Thymus (tissue), 11 donors: ENCODE data around the gene MAFG. TPM values are rescaled to one million over a fixed set of nuclear protein-coding genes. Genes with fewer than 3 reads are reported as not detected.

Experiments
- DNase-seq, 9 donors: peaks; one replicate each; pipeline ENCODE4 v3.0.0-alpha.2; 2013; ENCODE audit warnings: low spot score in 9 of 9, low read depth in 6 of 9, missing footprints in 1 of 9
- H3K27ac ChIP-seq, 2 donors: one replicate each; pipeline ENCODE4 v1.5.1; 2013; ENCODE audit warnings: control low read depth in 1 of 2, low read depth in 1 of 2, low read length in 1 of 2, mild to moderate bottlenecking in 1 of 2, moderate library complexity in 1 of 2
- H3K27me3 ChIP-seq, 2 donors: one replicate each; pipeline ENCODE4 v1.5.1; 2013; ENCODE audit warnings: low read length in 1 of 2; ENCODE audit not compliant: control insufficient read depth in 2 of 2, insufficient read depth in 1 of 2
- H3K36me3 ChIP-seq, 2 donors: one replicate each; pipeline ENCODE4 v1.5.1; 2013; ENCODE audit warnings: low read length in 1 of 2, mild to moderate bottlenecking in 1 of 2, moderate library complexity in 1 of 2; ENCODE audit not compliant: control insufficient read depth in 2 of 2, insufficient read depth in 2 of 2
- H3K4me1 ChIP-seq, 2 donors: one replicate each; pipeline ENCODE4 v1.5.1; 2013; ENCODE audit warnings: low read length in 2 of 2; ENCODE audit not compliant: control insufficient read depth in 2 of 2, insufficient read depth in 2 of 2
- H3K4me3 ChIP-seq, 2 donors: one replicate each; pipeline ENCODE4 v1.5.1; 2013; ENCODE audit warnings: low read length in 2 of 2, control low read depth in 1 of 2, mild to moderate bottlenecking in 1 of 2
- H3K9me3 ChIP-seq, 2 donors: one replicate each; pipeline ENCODE4 v1.5.1; 2013; ENCODE audit warnings: low read length in 1 of 2, mild to moderate bottlenecking in 1 of 2; ENCODE audit not compliant: control insufficient read depth in 2 of 2, insufficient read depth in 1 of 2
- WGBS: extraction: QIAGEN DNeasy Blood & Tissue Kit; methylation state at CpG from one replicate; pipeline ENCODE4 v1.1.7; 2013; 5-methylcytosine and 5-hydroxymethylcytosine counted together
- polyA plus RNA-seq: library from polyadenylated mRNA; stranded (reverse); fragments of 200-250 nt; gene quantifications from one replicate; pipeline ENCODE4 v1.2.3, GENCODE V29; 2013
- total RNA-seq: library from RNA; stranded (reverse); fragments of 120-200 nt; gene quantifications from one replicate; pipeline ENCODE4 v1.2.4, GENCODE V29; 2013
- donor health status: healthy.

MAFG gene
- total and polyA plus RNA-seq, 2 donors, result 6.0 to 7.3 TPM

DNA sequence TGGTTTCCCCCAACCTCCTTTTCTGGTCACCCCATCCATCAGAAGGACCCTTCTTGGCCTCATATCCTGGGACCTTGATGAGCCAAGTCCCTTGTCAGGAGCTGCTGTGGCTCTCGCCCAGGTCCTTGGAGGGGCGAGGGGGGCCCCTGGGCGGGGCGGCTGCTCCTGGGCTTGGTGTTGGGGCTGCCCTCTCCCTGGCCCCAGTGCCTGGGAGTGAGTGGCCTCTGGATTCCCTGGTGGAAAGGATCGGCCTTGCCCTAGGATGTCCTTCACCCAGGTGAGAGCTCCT is 39.7 kb upstream of the MAFG start:
- Histone ChIP-seq H3K4me1 (peaks cover 23 to 40% of the 10 kb centered on the region in 2 donors), H3K4me3 (peak overlapping the region; percentile 47 to 49), H3K27me3 (peaks cover 23 to 55% of the 10 kb centered on the region in 2 donors), H3K9me3 (no peaks in the 10 kb centered on the region), H3K36me3 (no peaks in the 10 kb centered on the region), H3K27ac (no peak overlapping the region)
- 24% methylated on average over 5 of the region's 5 CpGs for WGBS
- DNase-seq, result no peak

DNA sequence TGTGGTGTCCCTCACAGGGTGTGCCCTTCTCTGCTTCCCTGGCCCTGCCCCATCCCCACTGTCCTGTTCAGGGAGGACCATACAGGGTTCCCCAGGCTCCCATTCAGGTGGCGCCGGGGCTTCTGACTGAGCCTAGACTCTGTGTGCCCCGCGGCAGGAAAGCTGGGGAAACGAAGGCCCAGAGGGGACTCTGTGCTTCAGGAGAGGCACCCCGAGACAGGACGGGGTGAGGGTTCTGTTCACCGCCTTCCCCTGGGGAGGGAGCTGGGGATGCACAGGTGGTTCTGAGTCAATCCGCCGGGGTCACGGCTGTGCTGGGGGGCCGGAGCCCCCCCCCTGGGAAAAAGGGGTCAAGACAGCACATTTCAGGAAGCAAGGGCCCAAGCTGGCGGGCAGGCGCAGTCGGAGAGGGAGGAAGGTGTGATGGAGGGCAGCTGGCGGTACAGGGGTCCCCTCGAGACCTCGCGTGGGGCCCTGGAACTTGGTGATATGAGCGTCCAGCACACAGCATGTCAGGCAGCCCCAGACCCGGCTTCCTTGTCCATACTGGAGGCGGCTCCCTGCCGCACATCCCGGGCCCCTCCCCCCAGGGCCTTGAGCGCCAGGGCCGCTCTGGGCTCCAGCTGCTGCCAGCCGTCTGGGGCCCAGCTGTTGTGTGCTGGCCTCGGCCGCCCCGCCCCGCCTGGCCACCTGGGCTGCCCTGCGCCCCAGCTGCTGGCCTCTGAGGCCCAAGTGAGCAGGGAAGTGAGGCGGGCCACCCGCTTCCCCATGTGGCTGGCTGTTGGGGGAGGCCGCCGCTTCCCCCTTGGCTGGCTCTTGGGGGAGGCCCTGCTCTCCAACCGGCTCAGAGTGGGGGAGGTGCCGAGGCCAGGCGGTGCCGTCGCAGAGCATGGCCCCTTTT is 39.1 kb upstream of the MAFG start:
- H3K4me3 ChIP-seq, result peak overlapping the region in 1 of 2 donors; percentile 49

DNA sequence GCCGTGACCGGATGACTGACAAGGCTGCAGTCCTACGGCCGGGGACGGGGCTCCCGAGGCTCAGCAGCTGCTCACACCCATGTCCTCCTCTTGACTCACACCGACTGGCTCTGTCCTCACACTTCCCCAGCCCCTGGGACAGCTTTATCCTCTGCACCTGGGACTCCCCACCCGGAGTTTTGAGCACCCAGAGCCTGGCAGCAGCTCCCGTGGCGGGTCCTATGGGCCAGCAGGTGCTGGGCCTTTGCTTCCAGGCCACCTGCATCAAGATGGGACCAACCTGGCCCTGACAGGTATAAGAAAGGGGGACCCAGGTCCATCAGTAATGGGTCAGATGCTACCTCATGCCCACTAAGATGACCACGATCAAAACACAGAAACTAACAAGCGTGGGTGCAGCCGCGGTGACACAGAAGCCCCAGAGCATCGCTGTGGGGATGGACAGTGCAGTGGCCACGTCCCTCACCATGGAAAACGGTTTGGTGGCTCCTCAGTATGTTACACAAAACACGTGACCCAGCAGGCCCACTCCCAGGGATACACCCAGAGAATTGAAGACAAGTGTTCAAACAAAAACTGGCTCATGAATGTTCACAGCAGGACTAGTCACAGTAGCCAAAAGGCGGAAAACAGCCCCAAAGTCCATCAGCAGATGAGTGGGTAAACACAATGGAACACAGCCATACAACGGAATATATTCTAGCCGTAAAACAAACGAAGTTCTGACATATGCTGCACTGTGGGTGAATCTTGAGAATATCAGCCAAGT is 36.7 kb upstream of the MAFG start:
- Histone ChIP-seq H3K9me3 (no peaks in the 10 kb centered on the region), H3K36me3 (no peaks in the 10 kb centered on the region), H3K27ac (no peak overlapping the region), H3K27me3 (peaks cover 52 to 76% of the 10 kb centered on the region in 2 donors), H3K4me3 (no peak overlapping the region), H3K4me1 (peaks cover 35 to 40% of the 10 kb centered on the region in 2 donors)
- 92% methylated on average over 22 of the region's 22 CpGs for WGBS
- no peak for DNase-seq

More for the DNA sequence above, 39.1 kb upstream of the MAFG start:
- peak overlapping the region in 1 of 2 donors; percentile 18 for H3K27ac ChIP-seq
- H3K9me3 ChIP-seq, result no peaks in the 10 kb centered on the region
- H3K36me3 ChIP-seq, result no peaks in the 10 kb centered on the region
- H3K4me1 ChIP-seq, result peaks cover 23 to 40% of the 10 kb centered on the region in 2 donors
- peak in 4 of 9 donors; percentile 36 to 75 (median 49) for DNase-seq
- peaks cover 29 to 59% of the 10 kb centered on the region in 2 donors for H3K27me3 ChIP-seq
- WGBS, result 28% methylated on average over 41 of the region's 41 CpGs

DNA sequence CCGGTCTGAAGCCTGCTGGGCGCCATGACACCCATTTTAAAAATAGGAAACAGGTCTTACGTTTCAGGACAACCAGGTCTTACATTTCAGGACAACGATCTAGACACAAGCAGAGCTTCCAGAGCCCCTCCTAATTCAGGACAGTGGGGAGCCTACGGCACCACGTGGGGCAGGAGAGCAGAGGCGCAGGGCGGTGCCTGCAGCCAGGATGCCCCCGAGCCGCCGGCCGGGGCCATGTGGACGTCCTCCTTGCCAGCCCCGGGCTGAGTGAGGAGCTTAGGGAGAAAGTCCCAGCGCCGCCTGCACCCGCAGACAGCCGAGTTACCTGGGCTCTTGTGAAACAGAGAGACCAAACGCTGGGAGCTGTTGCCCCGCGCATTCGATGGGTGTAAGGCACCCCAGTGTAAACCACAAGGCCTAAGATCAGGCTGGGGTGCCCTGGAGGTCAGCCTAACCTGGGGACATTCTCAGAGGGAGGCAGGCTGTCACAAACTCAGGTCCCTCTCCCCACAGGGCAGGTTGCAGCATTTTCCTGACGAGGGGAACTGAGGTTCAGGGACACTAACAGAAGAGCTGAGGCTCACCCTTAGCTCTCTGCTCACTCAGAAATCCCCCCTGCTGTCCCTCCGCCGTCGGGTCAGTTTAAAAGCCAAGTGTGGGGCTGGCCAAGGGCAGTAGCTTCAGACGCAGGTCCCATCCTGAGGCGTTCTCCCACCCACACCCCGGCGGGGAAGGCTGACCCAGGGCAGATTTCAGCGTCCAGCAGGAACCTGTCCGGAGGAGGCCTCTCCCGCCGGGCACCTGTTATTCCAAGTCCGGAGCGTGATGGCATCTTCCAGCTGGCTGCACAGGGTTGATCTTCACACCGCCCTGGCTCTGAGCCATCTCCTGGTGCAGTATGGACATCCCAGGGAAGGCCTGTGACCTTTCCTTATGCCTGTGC is 35.2 kb upstream of the MAFG start:
- H3K4me1 ChIP-seq, result peaks cover 27 to 28% of the 10 kb centered on the region in 2 donors
- H3K36me3 ChIP-seq, result no peaks in the 10 kb centered on the region
- DNase-seq, result no peak
- peaks cover 67 to 91% of the 10 kb centered on the region in 2 donors for H3K27me3 ChIP-seq
- H3K9me3 ChIP-seq, result no peaks in the 10 kb centered on the region
- no peak overlapping the region for H3K4me3 ChIP-seq
- no peak overlapping the region for H3K27ac ChIP-seq
- WGBS, result 89% methylated on average over 37 of the region's 37 CpGs

DNA sequence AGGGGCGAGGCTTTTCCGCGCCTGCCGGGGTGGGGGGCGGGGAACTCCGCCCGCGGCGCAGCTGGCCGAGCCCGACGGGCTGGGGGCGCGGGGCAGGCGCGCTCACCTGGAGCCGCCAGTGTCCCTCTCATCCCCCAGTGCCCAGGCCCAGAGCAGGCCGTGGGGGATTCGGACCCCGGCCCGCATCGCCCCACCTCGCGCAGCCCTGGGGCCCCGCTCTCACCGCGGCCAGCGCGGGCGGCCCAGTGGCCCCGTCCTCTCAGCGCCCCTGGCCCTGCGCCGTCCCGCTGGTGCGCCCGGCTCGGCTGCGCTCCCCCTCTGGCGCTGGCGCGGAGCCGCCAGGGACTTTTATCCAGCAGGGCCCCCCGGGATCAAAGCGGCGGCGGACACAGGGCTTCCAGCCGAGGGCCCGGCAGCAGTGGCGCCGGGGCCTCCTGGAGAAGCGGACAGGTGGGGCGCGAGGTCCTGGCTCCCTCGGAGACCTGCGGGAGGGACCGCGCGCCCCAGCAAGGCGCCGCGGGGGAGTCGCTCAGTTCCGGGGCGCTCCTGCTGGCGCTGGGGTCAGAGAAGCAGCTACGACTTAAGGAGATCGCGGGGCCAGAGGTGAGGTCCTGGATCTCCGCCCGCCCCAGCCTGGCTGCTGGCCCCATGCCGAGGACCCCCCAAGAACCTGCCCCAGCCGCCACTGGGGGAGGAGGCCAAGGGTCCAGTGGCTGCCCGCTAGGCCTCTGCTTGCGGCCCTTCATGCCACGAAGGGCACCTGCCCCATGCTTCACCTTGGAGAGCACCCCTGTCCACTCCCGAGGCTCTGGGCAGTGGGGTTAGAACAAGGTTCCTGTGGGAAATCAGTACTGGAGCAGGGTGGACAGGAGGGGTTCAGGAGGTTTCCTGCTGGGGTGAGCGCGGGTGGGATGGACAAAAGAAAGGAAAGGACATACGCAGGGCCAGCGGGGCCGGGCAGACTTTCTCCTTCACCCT is 34.3 kb upstream of the MAFG start:
- no peaks in the 10 kb centered on the region for H3K9me3 ChIP-seq
- H3K27me3 ChIP-seq, result peaks cover 68 to 91% of the 10 kb centered on the region in 2 donors
- peaks cover 18% of the 10 kb centered on the region in 2 donors for H3K4me1 ChIP-seq
- 24% methylated on average over 82 of the region's 82 CpGs for WGBS
- no peaks in the 10 kb centered on the region for H3K36me3 ChIP-seq
- DNase-seq, result no peak
- H3K27ac ChIP-seq, result no peak overlapping the region
- H3K4me3 ChIP-seq, result peak overlapping the region in 1 of 2 donors; percentile 41

DNA sequence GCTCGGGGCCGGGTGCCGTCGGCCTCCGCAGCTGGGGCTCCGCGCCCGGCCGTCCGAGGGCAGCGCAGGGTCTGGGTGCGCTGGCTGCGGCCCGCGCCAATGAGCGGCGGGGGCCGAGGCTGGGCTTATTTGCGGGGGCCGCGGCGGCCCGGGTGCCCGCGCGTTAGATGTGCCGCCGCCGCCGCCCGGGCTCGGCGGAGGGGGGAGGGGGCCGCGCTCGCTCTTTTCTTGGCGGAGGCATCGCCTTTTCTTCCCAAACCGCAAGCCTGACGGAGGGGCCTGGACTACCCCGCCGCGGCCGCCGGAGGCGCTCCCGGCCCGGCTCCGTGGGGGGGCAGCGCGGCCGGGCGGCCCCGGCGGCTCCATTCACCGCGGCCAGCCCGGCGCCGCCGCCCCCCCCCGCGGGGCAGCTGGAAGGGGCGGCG is 33.6 kb upstream of the MAFG start, which contains the start of gene NOTUM:
Gene NOTUM, minus strand, starts transcription at position 101 of the 425 bp plus-strand sequence. CDS start 278 bp downstream, outside the sequence.
- H3K4me1 ChIP-seq, result peaks cover 11% of the 10 kb centered on the region in 2 donors
- H3K4me3 ChIP-seq, result peak within 1 kb of the TSS in 1 of 2 donors; percentile 49
- WGBS, result under 1% methylated on average over 65 of the region's 65 CpGs
- DNase-seq, result no peak
- peaks cover 68 to 91% of the 10 kb centered on the region in 2 donors for H3K27me3 ChIP-seq
- no peaks in the 10 kb centered on the region for H3K36me3 ChIP-seq
- H3K9me3 ChIP-seq, result no peaks in the 10 kb centered on the region
- no peak within 1 kb of the TSS for H3K27ac ChIP-seq

DNA sequence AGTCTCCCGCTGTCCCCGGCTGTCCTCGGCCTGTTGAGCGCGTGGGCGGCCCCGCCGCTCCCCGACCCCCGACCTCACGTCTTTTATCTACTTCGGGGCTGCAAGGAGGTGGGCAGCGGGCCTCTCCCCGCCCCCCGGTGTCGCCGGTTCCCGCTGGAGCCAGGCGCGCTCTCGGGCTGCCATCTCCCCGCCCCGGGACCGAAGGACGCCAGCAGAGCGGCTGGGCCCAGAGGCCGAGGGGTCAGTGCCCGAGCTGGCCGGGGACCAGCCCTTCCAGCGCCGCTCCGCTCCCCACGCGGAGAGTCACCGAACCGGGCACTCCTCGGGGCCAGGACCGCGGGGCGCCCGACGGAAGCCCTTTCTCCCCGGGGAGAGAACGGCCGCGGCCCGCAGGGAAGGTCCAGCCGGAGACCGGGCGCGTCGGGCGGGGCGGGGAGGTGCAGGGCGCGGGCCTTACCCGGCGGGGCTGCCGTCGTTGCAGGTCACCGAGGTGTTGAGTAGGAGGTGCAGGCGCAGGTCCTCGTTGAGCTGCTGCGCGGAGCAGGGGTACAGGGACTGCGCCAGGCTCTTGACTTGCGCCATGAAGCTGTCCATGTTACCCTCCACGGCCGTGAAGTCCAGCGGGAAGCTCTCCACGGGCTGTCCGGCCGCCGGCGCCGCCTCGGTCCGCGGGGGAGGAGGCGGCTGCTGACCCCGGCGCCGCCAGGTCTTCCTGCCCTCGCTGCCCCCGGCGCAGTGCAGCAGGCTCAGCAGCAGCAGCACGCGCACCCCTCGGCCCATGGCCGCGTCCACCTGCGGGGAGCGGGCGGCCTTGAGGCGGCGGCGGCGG is 32.8 kb upstream of the MAFG start:
- Histone ChIP-seq H3K36me3 (no peaks in the 10 kb centered on the region), H3K27ac (no peak overlapping the region), H3K4me3 (peak overlapping the region in 1 of 2 donors; percentile 49), H3K27me3 (peaks cover 68 to 86% of the 10 kb centered on the region in 2 donors), H3K9me3 (no peaks in the 10 kb centered on the region), H3K4me1 (peaks cover 7 to 11% of the 10 kb centered on the region in 2 donors)
- no peak for DNase-seq
- WGBS, result 8% methylated on average over 98 of the region's 98 CpGs
